Putamen (tissue), 1 donor: Measurements from ENCODE around the gene KLHDC1.

Experiments
- DNase-seq: peaks from one replicate; pipeline ENCODE4 v3.0.0-alpha.2; 2016; ENCODE audit warnings: low spot score

KLHDC1 gene

DNA sequence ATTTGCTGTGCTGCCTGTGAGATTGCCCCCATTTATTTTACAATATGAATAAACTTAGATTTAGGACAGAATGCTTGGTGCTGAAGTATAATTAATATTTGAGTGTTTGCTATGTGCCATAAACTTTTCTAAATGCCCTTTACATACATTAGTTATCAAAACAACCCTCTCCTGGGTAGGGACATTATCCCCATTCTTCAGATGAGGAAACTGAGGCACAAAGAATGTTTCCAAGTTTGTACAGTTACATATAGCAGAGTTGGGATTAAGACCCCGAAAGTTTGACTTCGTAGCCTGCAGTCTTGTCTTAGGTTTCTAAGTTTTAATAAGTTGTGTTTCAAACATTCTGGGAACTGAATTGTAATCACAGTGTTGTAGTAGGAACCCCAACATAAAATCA is 93.4 kb downstream of the KLHDC1 start:
- no peak for DNase-seq

DNA sequence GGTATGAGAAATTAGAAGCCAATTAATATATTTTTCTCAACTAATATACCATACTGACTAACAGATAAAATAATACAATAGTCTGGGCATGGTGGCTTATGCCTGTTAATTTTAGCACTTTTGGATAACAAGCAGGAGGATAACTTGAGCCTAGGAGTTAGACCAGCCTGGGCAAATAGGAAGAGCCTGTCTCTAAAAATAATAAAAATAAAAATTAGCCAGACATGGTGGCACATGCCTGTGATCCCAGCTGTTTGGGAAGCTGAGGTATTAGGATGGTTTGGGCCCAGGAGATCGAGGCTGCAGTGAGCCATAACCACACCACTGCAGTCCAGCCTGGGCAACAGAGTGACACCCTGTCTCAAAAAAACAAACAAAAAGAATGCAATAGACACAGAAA is 99.7 kb downstream of the KLHDC1 start:
- DNase-seq, result no peak

GRCh38 chr14:49796025-49796424 is 103.1 kb downstream of the KLHDC1 start:
- no peak for DNase-seq
